ENCODE results near the gene NRN1.
"Not testable (repeated sequence)": the region's sequence is repeated elsewhere in the genome, so short reads cannot be mapped to it uniquely, and the experiment has no call there.

NRN1 gene

GRCh38 chr6:5981126-5982026 lies 25.3 kb downstream of the NRN1 start:
- no peak for DNase-seq (ENCODE audit: low read depth in 2 of 2)

DNA sequence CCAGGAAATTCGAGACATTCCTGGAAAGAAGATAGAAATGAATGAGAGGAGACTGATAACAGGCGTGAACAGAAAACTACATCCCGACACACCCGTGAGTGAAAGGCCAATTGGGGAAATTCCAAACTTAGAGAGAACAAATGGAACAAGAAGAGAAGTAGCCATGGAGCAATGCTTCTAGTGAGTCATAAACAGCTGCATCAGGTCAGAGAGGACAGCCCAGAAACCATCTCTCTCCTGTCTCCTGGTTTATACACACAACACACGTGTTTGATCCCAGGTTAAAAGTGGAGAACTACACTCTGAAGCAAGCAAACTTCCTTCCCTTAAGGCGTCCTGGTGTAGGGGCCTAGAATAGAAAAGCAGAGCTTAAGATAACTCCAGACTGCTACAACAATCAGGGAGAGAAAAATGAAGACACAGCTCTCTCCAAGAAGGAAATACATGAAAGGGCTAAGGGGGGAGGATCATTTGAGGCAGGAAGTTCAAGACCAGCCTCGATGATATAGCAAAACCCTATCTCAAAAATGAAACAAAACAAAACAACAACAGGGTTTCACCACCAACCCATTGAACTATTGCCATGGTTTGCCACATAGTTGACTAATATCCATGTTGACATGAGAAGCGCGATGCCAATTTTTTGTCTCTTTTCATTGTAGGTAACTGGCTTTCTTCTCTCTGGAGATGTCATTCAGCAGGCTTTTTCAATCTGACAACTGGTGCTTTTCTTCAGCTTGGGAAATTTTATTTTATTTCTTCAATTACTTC lies 26.9 kb downstream of the NRN1 start:
- no peak for DNase-seq (ENCODE audit: low read depth in 2 of 2)

GRCh38 chr6:5976811-5977210 lies 29.9 kb downstream of the NRN1 start:
- DNase-seq (ENCODE audit: low read depth in 2 of 2): no peak

DNA sequence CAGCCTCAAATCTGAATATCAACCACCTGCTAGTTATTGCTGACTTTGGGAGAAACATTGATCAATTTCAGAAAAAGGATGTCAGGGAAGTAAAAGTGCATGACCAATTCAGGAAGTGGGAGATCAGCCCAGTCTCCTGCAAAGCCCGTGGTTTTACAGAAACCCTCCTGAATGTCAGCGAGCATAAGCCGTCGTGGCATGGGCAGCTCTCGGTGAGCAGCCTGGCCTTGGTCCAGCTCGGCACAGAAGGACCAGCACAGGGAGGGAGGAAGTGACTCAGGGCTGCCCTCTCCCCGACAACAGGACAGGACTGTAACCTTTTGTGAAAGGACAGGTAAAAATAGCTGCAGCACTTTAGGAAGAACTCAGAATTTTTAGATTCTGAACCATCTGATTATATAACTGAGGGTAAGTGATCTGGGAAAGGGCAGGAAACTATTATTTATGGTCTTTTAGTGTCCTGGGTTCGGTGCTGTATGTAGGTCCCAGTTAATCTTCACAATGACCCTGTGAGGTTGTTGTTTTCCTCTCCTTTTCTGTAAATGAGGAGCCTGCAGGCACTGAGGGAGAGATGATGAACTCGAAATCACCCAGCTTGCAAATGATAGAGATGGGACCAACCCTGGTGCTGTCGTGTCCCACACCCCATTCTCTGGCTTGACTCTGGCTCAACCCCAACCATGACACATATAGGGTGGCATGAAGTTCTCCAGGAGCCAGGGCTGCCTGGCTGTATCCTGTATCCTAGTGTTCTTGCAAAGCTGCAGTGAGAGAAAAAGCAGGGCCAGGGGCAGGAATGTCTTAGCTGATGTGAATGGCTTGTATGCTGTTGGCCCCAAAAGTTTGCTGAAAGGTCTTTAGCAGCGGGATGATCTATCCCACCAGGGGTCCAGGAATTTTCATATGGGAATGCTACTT lies 37.6 kb downstream of the NRN1 start:
- no peak for DNase-seq (ENCODE audit: low read depth in 2 of 2)

DNA sequence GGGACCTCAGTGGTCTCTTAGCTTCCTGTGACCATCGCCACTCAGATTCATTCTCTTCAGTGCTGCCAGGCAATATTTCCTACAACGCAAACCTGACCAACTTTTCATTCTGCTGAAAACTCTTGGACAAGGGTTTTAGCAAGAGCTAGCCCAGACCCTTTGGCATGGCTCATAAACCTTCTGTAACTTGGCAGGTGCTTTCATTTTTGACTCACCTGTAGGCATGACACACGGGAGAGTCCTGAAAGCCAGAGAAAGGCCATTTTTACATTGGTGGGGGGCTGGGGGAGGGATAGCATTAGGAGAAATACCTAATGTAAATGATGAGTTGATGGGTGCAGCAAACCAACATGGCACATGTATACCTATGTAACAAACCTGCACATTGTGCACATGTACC lies 38.7 kb downstream of the NRN1 start:
- not testable (repeated sequence) for DNase-seq (ENCODE audit: low read depth in 2 of 2)

DNA sequence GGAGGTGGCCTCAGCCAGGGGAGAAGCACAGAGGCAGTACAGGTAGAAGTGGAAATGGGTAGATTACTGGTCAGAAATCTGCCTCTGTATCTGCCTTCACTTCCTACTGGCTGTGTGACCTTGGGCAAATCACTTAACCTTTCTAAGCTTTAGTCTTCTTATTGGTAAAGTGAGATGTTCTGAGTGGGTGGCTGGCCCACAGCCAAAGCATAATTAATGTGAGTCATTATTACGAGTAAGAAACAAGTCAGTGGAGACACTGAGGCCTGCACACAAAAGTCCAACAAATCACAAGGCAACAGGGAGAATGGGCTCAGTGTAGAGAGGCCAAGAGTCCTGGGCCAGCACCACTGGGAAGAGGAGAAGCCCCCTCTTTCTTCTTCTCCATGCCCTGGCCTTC lies 39.1 kb downstream of the NRN1 start:
- DNase-seq (ENCODE audit: low read depth in 2 of 2): no peak

- no peak for DNase-seq (ENCODE audit: low read depth in 2 of 2)
These were observed 43.9 kb downstream of the NRN1 start for GRCh38 chr6:5962794-5963193.

DNA sequence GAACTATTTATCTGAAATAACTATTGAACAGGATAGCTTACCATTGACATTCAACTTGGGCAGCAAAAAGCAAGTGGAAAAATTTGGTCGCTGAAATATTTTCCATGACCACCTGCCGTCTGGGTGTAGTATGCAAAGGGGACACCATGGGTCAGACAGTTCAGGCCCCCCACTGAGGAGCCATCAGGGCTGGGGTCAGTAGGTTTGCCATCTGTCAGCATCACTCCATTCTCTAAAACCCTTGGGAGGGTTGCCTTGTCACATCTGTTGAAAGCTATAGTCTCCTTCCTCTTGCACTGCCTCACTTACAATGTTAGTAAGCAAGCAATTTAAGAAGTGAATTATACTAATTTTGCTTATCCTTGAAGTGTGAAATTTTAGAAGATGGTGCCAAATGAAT lies 44.9 kb downstream of the NRN1 start:
- no peak for DNase-seq (ENCODE audit: low read depth in 2 of 2)

GRCh38 chr6:5960456-5960855 lies 46.3 kb downstream of the NRN1 start:
- DNase-seq (ENCODE audit: low read depth in 2 of 2): no peak

GRCh38 chr6:5958921-5959320 lies 47.8 kb downstream of the NRN1 start:
- no peak for DNase-seq (ENCODE audit: low read depth in 2 of 2)

GRCh38 chr6:5956939-5957338 lies 49.8 kb downstream of the NRN1 start:
- no peak for DNase-seq (ENCODE audit: low read depth in 2 of 2)

- DNase-seq (ENCODE audit: low read depth in 2 of 2): no peak
These were observed 56.4 kb downstream of the NRN1 start for GRCh38 chr6:5950361-5950785.
